Measurements from ENCODE around the gene ATP6V0D1. TPM values are rescaled to one million over a fixed set of nuclear protein-coding genes. Genes with fewer than 3 reads are reported as not detected.

The ATP6V0D1 gene
- total RNA-seq, 1 experiment from 2014 or later = 43.0 TPM

DNA sequence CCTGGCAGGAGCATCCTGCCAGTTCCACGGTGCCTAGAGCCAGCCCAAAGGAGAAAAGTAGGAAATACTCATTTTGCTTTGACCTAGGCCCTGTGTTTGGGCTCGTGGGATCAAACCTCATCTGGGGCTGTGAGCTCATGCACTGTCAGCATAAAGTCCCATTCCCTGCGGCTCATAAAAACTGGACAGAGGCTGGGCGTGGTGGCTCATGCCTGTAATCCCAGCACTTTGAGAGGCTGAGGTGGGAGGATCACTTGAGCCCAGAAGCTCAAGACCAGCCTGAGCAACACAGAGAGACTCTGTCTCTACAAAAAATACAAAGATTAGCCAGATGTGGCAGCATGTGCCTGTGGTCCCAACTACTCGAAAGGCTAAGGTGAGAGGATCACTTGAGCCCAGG is 17.9 kb downstream of the ATP6V0D1 start:
- DNase-seq = no peak
- H3K27ac ChIP-seq (ENCODE audit: insufficient read length, low read depth, low read length) = no peak overlapping the region

More for the DNA sequence above, 17.9 kb downstream of the ATP6V0D1 start:
- Histone ChIP-seq H3K4ac (ENCODE audit: low read depth, low read length) (no peak overlapping the region), H4K8ac (replicated peaks; ENCODE audit: insufficient read length, low read depth, low read length) (no peak overlapping the region), H3K23me2 (ENCODE audit: insufficient read length, low read depth, low read length, poor library complexity, severe bottlenecking) (no peaks in the 10 kb centered on the region), H2BK15ac (ENCODE audit: low read depth, low read length) (no peak overlapping the region), H3K27me3 (ENCODE audit: insufficient read depth, low read length) (no peaks in the 10 kb centered on the region), H3K9ac (ENCODE audit: extremely low read depth, insufficient read length, low read length) (no peak overlapping the region), H2BK5ac (ENCODE audit: insufficient read length, low read length) (no peak overlapping the region), H3K23ac (ENCODE audit: insufficient read length, low read depth, low read length) (no peak overlapping the region), H3K56ac (ENCODE audit: insufficient read length, low read depth, low read length) (no peak overlapping the region), H3K4me2 (ENCODE audit: insufficient read depth, insufficient read length, low read length) (no peak overlapping the region), H2BK12ac (ENCODE audit: insufficient read length, low read depth, low read length) (no peak overlapping the region), H2BK20ac (ENCODE audit: low read depth, low read length, poor library complexity, severe bottlenecking) (no peak overlapping the region), H3K9me3 (ENCODE audit: control insufficient read depth, low read depth, low read length) (no peaks in the 10 kb centered on the region), H3K18ac (ENCODE audit: insufficient read length, low read depth, low read length) (no peak overlapping the region), H2BK120ac (ENCODE audit: low read depth, low read length, poor library complexity, severe bottlenecking) (no peak overlapping the region), H3K79me1 (ENCODE audit: insufficient read depth, low read depth, low read length, poor library complexity, severe bottlenecking) (no peaks in the 10 kb centered on the region), H4K91ac (ENCODE audit: insufficient read length, low read depth, low read length) (no peak overlapping the region), H2AK5ac (ENCODE audit: insufficient read length, low read length) (no peak overlapping the region), H4K20me1 (ENCODE audit: control insufficient read depth, insufficient read depth, insufficient read length) (no peaks in the 10 kb centered on the region), H2AFZ (ENCODE audit: low read length) (no peak overlapping the region), H4K5ac (ENCODE audit: insufficient read length, low read depth, low read length) (no peak overlapping the region), H3T11ph (ENCODE audit: low read length) (no peak overlapping the region), H3K14ac (ENCODE audit: insufficient read depth, low read length) (no peak overlapping the region), H3K4me1 (ENCODE audit: insufficient read depth, low read length) (no peaks in the 10 kb centered on the region), H3K79me2 (ENCODE audit: insufficient read depth, low read length) (no peaks in the 10 kb centered on the region)
- no peaks in the 10 kb centered on the region for H3K27me3 Mint-ChIP-seq (ENCODE audit: low read depth)
- H3K4me1 Mint-ChIP-seq = peaks cover 4 to 7% of the 10 kb centered on the region in 2 experiments
- H3K36me3 Mint-ChIP-seq (ENCODE audit: insufficient read depth in 1 of 3, low read depth in 3 of 3) = no peaks in the 10 kb centered on the region
- WGBS (ENCODE audit: extremely low coverage, insufficient read length, low lambda C conversion rate) = no CpG with 5 or more reads among the region's 5 CpGs
- H3K4me3 Mint-ChIP-seq = no peak overlapping the region
- no peaks in the 10 kb centered on the region for H3K9me3 Mint-ChIP-seq
- TF ChIP-seq, protein P1, sequence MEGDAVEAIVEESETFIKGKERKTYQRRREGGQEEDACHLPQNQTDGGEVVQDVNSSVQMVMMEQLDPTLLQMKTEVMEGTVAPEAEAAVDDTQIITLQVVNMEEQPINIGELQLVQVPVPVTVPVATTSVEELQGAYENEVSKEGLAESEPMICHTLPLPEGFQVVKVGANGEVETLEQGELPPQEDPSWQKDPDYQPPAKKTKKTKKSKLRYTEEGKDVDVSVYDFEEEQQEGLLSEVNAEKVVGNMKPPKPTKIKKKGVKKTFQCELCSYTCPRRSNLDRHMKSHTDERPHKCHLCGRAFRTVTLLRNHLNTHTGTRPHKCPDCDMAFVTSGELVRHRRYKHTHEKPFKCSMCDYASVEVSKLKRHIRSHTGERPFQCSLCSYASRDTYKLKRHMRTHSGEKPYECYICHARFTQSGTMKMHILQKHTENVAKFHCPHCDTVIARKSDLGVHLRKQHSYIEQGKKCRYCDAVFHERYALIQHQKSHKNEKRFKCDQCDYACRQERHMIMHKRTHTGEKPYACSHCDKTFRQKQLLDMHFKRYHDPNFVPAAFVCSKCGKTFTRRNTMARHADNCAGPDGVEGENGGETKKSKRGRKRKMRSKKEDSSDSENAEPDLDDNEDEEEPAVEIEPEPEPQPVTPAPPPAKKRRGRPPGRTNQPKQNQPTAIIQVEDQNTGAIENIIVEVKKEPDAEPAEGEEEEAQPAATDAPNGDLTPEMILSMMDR (conservative IDR thresholded peaks at IDR 0.05) = no peak
- peak overlapping the region in 1 of 3 experiments; percentile 22; a peak in 1 of 7 replicates for H3K27ac Mint-ChIP-seq

Data from H9 (cell line).